Uterus (tissue), 4 donors: Measurements from ENCODE around the gene IPO4. TPM values are rescaled to one million over a fixed set of nuclear protein-coding genes. Genes with fewer than 3 reads are reported as not detected.

Source experiments
- DNase-seq, 2 donors: peaks; one replicate each; pipeline ENCODE4 v3.0.0-alpha.2; 2019 to 2020
- H3K27ac ChIP-seq, 2 donors: fragments of 200-600 bp; sonication (generic); 1 replicate in 1 of 2; 2 replicates in 1 of 2; pipeline ENCODE4 v1.5.1; 2016 to 2018
- H3K27me3 ChIP-seq, 2 donors: fragments of 200-600 bp; sonication (generic); one replicate each; pipeline ENCODE4 v1.5.1; 2018 to 2019; ENCODE audit warnings: control low read depth in 1 of 2
- H3K36me3 ChIP-seq, 2 donors: fragments of 200-600 bp; sonication (generic); one replicate each; pipeline ENCODE4 v1.5.1; 2019; ENCODE audit warnings: control low read depth in 1 of 2
- H3K4me1 ChIP-seq, 2 donors: fragments of 200-600 bp; sonication (generic); one replicate each; pipeline ENCODE4 v1.5.1; 2018 to 2019; ENCODE audit warnings: control low read depth in 1 of 2
- H3K4me3 ChIP-seq, 2 donors: fragments of 200-600 bp; sonication (generic); 1 replicate in 1 of 2; 2 replicates in 1 of 2; pipeline ENCODE4 v1.5.1; 2018 to 2019; ENCODE audit warnings: mild to moderate bottlenecking in 1 of 2
- H3K9me3 ChIP-seq, 2 donors: fragments of 200-600 bp; sonication (generic); one replicate each; pipeline ENCODE4 v1.5.1; 2019; ENCODE audit warnings: control low read depth in 1 of 2
- CTCF ChIP-seq, 4 experiments: fragments of 200-600 bp in 2 of 4; fragments of 450-650 bp in 2 of 4; sonication (generic) in 2 of 4; IDR thresholded peaks; one replicate each; pipeline ENCODE4 v1.5.1; 2016 to 2019; ENCODE audit warnings: antibody characterized with exemption in 4 of 4, mild to moderate bottlenecking in 2 of 4, moderate library complexity in 1 of 4
- POLR2A ChIP-seq, 2 donors: fragments of 450-650 bp; IDR thresholded peaks; one replicate each; pipeline ENCODE4 v1.6.1; 2016; ENCODE audit warnings: antibody characterized with exemption in 2 of 2, mild to moderate bottlenecking in 1 of 2, moderate library complexity in 1 of 2
- intact Hi-C: fragments of 100-400 bp; cut with DNase I; formaldehyde crosslinking; loops from one replicate; pipeline ENCODE4 v1.15.1; 2023; ENCODE audit warnings: low total_unique reads
- total RNA-seq, 4 donors: library from RNA; depleted of rRNA in 3 of 4; stranded (reverse); fragments of >200 nt in 3 of 4; gene quantifications; one replicate each; pipeline versions ENCODE4 v1.1.0 to v1.2.4, GENCODE V29; 2014 to 2023
- donor health status: DM: yes; HTN: yes; CAD: no.

The IPO4 gene
- total RNA-seq, 4 donors from 2014 or later: 3.1 to 33.7 (median 29.6) TPM

GRCh38 chr14:24139272-24139934 lies 49.2 kb downstream of the IPO4 start:
- H3K36me3 ChIP-seq: no peaks in the 10 kb centered on the region
- no peak for DNase-seq
- H3K9me3 ChIP-seq: no peaks in the 10 kb centered on the region
- H3K27ac ChIP-seq: peak overlapping the region in 1 of 2 donors; percentile 27
- intact Hi-C loops: no loop called here
- H3K4me3 ChIP-seq: no peak overlapping the region
- peaks cover 4 to 7% of the 10 kb centered on the region in 2 donors for H3K4me1 ChIP-seq
- H3K27me3 ChIP-seq: no peaks in the 10 kb centered on the region
- no peak for TF ChIP-seq POLR2A (IDR thresholded peaks at IDR 0.05)
- TF ChIP-seq CTCF (IDR thresholded peaks at IDR 0.05): no peak

- Histone ChIP-seq H3K4me3 (no peak overlapping the region), H3K36me3 (no peaks in the 10 kb centered on the region), H3K27me3 (no peaks in the 10 kb centered on the region), H3K4me1 (peaks cover 4 to 7% of the 10 kb centered on the region in 2 donors), H3K9me3 (no peaks in the 10 kb centered on the region), H3K27ac (no peak overlapping the region)
- intact Hi-C loops: no loop called here
- no peak for DNase-seq
- no peak for TF ChIP-seq POLR2A (IDR thresholded peaks at IDR 0.05)
- TF ChIP-seq CTCF (IDR thresholded peaks at IDR 0.05): no peak
Measured at GRCh38 chr14:24138396-24139271, 50.0 kb downstream of the IPO4 start.

GRCh38 chr14:24137529-24138395 lies 50.9 kb downstream of the IPO4 start:
- Histone ChIP-seq H3K36me3 (no peaks in the 10 kb centered on the region), H3K4me1 (peaks cover 4 to 7% of the 10 kb centered on the region in 2 donors), H3K27me3 (no peaks in the 10 kb centered on the region), H3K9me3 (no peaks in the 10 kb centered on the region), H3K27ac (peak overlapping the region; percentile 90 to 95), H3K4me3 (no peak overlapping the region)
- DNase-seq: no peak
- intact Hi-C loops: no loop called here
- TF ChIP-seq CTCF (IDR thresholded peaks at IDR 0.05): no peak
- no peak for TF ChIP-seq POLR2A (IDR thresholded peaks at IDR 0.05)

- intact Hi-C loops: no loop called here
- Histone ChIP-seq H3K9me3 (no peaks in the 10 kb centered on the region), H3K27ac (peak overlapping the region; percentile 90 to 95), H3K27me3 (no peaks in the 10 kb centered on the region), H3K36me3 (no peaks in the 10 kb centered on the region), H3K4me3 (peak overlapping the region; percentile 84 to 97), H3K4me1 (peaks cover 4 to 7% of the 10 kb centered on the region in 2 donors)
- TF ChIP-seq CTCF (IDR thresholded peaks at IDR 0.05): no peak
- TF ChIP-seq POLR2A (IDR thresholded peaks at IDR 0.05): no peak
- no peak for DNase-seq
Measured at GRCh38 chr14:24136684-24137528, 51.7 kb downstream of the IPO4 start.
